SK-N-SH (cell line): ENCODE data around the gene ISYNA1. TPM values are rescaled to one million over a fixed set of nuclear protein-coding genes. Genes with fewer than 3 reads are reported as not detected.

ENCODE experiments used
- CTCF ChIA-PET: fragments of 300-600, 350-600 bp; formaldehyde crosslinking; extraction: SDS; loops from one replicate; lab custom pipeline; 2021; lab: Yijun Ruan, JAX
- POLR2A ChIA-PET: fragments of 350-600 bp; sonication (Branson Sonifier 250); formaldehyde crosslinking; extraction: SDS; loops from one replicate; lab custom pipeline; 2020; ENCODE audit warnings: antibody characterized with exemption, inconsistent platforms; lab: Yijun Ruan, JAX
- DNase-seq: peaks from one replicate; pipeline ENCODE4 v3.0.0; 2012
- H2AFZ ChIP-seq: fragments of 200-600 bp; sonication (generic); 2 replicates; pipeline ENCODE4 v1.8.1; 2016; ENCODE audit warnings: antibody characterized with exemption, mild to moderate bottlenecking, low read depth
- H3F3A ChIP-seq: fragments of 200-600 bp; sonication (generic); replicated peaks from 2 replicates; pipeline ENCODE3; 2016; ENCODE audit warnings: antibody characterized with exemption, mild to moderate bottlenecking; ENCODE audit not compliant: insufficient read depth
- H3K27ac ChIP-seq, 2 experiments: fragments of 200-500 bp in 1 of 2; fragments of 200-600 bp in 1 of 2; sonication (Bioruptor generic) in 1 of 2; sonication (generic), shearing (Covaris generic) in 1 of 2; 2 replicates each; pipeline versions ENCODE4 v1.5.1 to v1.6.1; 2014 to 2016; ENCODE audit warnings: low read depth in 2 of 2, inconsistent platforms in 1 of 2, low read length in 1 of 2, mild to moderate bottlenecking in 1 of 2, mixed read lengths in 1 of 2
- H3K27me3 ChIP-seq: fragments of 200-600 bp; sonication (generic), shearing (Covaris generic); 2 replicates; pipeline ENCODE4 v1.6.1; 2016; ENCODE audit warnings: mixed run types; ENCODE audit not compliant: insufficient read depth
- H3K36me3 ChIP-seq, 2 experiments: fragments of 200-500 bp in 1 of 2; fragments of 200-600 bp in 1 of 2; sonication (Bioruptor generic) in 1 of 2; sonication (generic) in 1 of 2; replicated peaks in 1 of 2; 2 replicates each; pipeline versions ENCODE3 to v1.5.1; 2014 to 2016; ENCODE audit warnings: low read length in 1 of 2, mild to moderate bottlenecking in 1 of 2; ENCODE audit not compliant: insufficient read depth in 2 of 2, control insufficient read depth in 1 of 2
- H3K4me1 ChIP-seq, 2 experiments: fragments of 200-500 bp in 1 of 2; fragments of 200-600 bp in 1 of 2; sonication (Bioruptor generic) in 1 of 2; sonication (generic), shearing (Covaris generic) in 1 of 2; 2 replicates each; pipeline versions ENCODE4 v1.5.1 to v1.6.1; 2014 to 2016; ENCODE audit warnings: low read depth in 1 of 2, low read length in 1 of 2, mixed run types in 1 of 2; ENCODE audit not compliant: insufficient read depth in 2 of 2, control insufficient read depth in 1 of 2
- H3K4me2 ChIP-seq: fragments of 200-600 bp; sonication (generic), shearing (Covaris generic); 2 replicates; pipeline ENCODE4 v1.6.1; 2017; ENCODE audit warnings: mixed run types
- H3K4me3 ChIP-seq, 2 experiments: fragments of 200-500 bp in 1 of 2; fragments of 200-600 bp in 1 of 2; sonication (Bioruptor generic) in 1 of 2; sonication (generic), shearing (Covaris generic) in 1 of 2; 2 replicates each; pipeline versions ENCODE4 v1.5.1 to v1.8.1; 2014 to 2016; ENCODE audit warnings: low read depth in 2 of 2, inconsistent platforms in 1 of 2, low read length in 1 of 2, mild to moderate bottlenecking in 1 of 2, mixed read lengths in 1 of 2, moderate library complexity in 1 of 2
- H3K79me2 ChIP-seq: fragments of 200-600 bp; sonication (generic); 2 replicates; pipeline ENCODE4 v1.8.1; 2017; ENCODE audit warnings: mild to moderate bottlenecking; ENCODE audit not compliant: insufficient read depth
- H3K9ac ChIP-seq: fragments of 200-600 bp; sonication (generic); 2 replicates; pipeline ENCODE4 v1.6.1; 2017; ENCODE audit warnings: mixed run types
- H3K9me2 ChIP-seq: fragments of 200-600 bp; sonication (generic); 2 replicates; pipeline ENCODE4 v1.6.1; 2017; ENCODE audit warnings: mixed run types
- H3K9me3 ChIP-seq: fragments of 200-600 bp; sonication (generic); 2 replicates; pipeline ENCODE4 v1.6.1; 2017; ENCODE audit warnings: mixed run types, mild to moderate bottlenecking, moderate library complexity
- H4K20me1 ChIP-seq: fragments of 200-600 bp; sonication (generic); 2 replicates; pipeline ENCODE4 v1.6.1; 2017; ENCODE audit warnings: mild to moderate bottlenecking, mixed run types; ENCODE audit not compliant: insufficient read depth
- CHD2 ChIP-seq: fragments of 150-350 bp; IDR thresholded peaks from 2 replicates; pipeline ENCODE4 v1.6.1; 2018; ENCODE audit warnings: low read length; ENCODE audit not compliant: partially characterized antibody
- ELF1 ChIP-seq: IDR thresholded peaks from 2 replicates; pipeline ENCODE4 v1.4.0; 2012
- FOSL2 ChIP-seq: IDR thresholded peaks from 2 replicates; pipeline ENCODE4 v1.4.0; 2012; ENCODE audit warnings: low read depth, mild to moderate bottlenecking, moderate library complexity, borderline replicate concordance
- FOXJ3 ChIP-seq: sonication (generic); formaldehyde crosslinking; IDR thresholded peaks from 2 replicates; pipeline ENCODE4 v1.5.1; 2020; ENCODE audit warnings: mild to moderate bottlenecking, missing genetic modification reagents
- FOXM1 ChIP-seq: IDR thresholded peaks from 2 replicates; pipeline ENCODE4 v1.4.0; 2012; ENCODE audit warnings: low read depth, mild to moderate bottlenecking
- NFIC ChIP-seq: IDR thresholded peaks from 2 replicates; pipeline ENCODE4 v1.4.0; 2012; ENCODE audit warnings: borderline replicate concordance
- PBX3 ChIP-seq: IDR thresholded peaks from 2 replicates; pipeline ENCODE4; 2012
- RAD21 ChIP-seq: IDR thresholded peaks from 2 replicates; pipeline ENCODE4 v1.6.1; 2012; ENCODE audit warnings: mild to moderate bottlenecking, low read length
- RCOR1 ChIP-seq: fragments of 150-350 bp; IDR thresholded peaks from 2 replicates; pipeline ENCODE4 v1.6.1; 2017; ENCODE audit warnings: antibody characterized with exemption, low read length
- RFX5 ChIP-seq: IDR thresholded peaks from 2 replicates; pipeline ENCODE4 v1.6.1; 2012; ENCODE audit warnings: mild to moderate bottlenecking, improper control_type of control experiment, low read length
- RXRA ChIP-seq: IDR thresholded peaks from 2 replicates; pipeline ENCODE4 v1.4.0; 2012; ENCODE audit warnings: low read depth, mild to moderate bottlenecking, borderline replicate concordance
- TCF12 ChIP-seq: IDR thresholded peaks from 2 replicates; pipeline ENCODE4 v1.4.0; 2012
- YY1 ChIP-seq: IDR thresholded peaks from 2 replicates; pipeline ENCODE4 v1.4.0; 2012; ENCODE audit warnings: low read depth, mild to moderate bottlenecking
- ZBTB33 ChIP-seq: IDR thresholded peaks from 2 replicates; pipeline ENCODE4 v1.4.0; 2012; ENCODE audit warnings: low read depth, borderline replicate concordance
- WGBS: methylation state at CpG from one replicate; pipeline ENCODE4 v1.1.6; 2017; ENCODE audit warnings: low lambda C conversion rate; 5-methylcytosine and 5-hydroxymethylcytosine counted together
- polyA plus RNA-seq, 3 experiments: library from polyadenylated mRNA; depleted of rRNA; stranded (reverse); fragments of >200 nt; gene quantifications; 2 replicates each; pipeline ENCODE4 v1.2.3, GENCODE V29; 2012

Gene ISYNA1
- polyA plus RNA-seq, 1 of the 3 experiments (the other 2 are of a cell fraction), result 48.0 TPM

- Histone ChIP-seq H3K36me3 (peaks cover 0 to 6% of the 10 kb centered on the region in 2 experiments), H4K20me1 (peaks cover 50% of the 10 kb centered on the region), H3F3A (no peaks in the 10 kb centered on the region), H3K9me3 (no peaks in the 10 kb centered on the region), H3K4me2 (no peak overlapping the region), H3K9ac (no peak overlapping the region), H2AFZ (no peak overlapping the region), H3K4me1 (peaks cover 0 to 5% of the 10 kb centered on the region in 2 experiments; a peak in 1 of 4 replicates), H3K79me2 (peaks cover 20% of the 10 kb centered on the region; the same call in 1 of the 2 replicates), H3K27me3 (no peaks in the 10 kb centered on the region), H3K9me2 (no peaks in the 10 kb centered on the region), H3K27ac (no peak overlapping the region), H3K4me3 (no peak overlapping the region)
- TF ChIP-seq PBX3, result no peak
- TF ChIP-seq FOXM1, result no peak
- no peak for TF ChIP-seq YY1
- ChIA-PET POLR2A (no interaction called here), CTCF (interaction anchor here (0.7 to 8.1 kb wide), 13 partner anchors 8 to 68 kb away, joined by 3 to 215 read pairs (median 3); no protein-coding TSS in a partner anchor)
- DNase-seq, result no peak
- WGBS, result 91% methylated on average over 6 of the region's 6 CpGs
These were observed 28.0 kb upstream of the ISYNA1 start for GRCh38 chr19:18465964-18466339.

GRCh38 chr19:18465214-18465963 is 27.5 kb upstream of the ISYNA1 start:
- WGBS, result 96% methylated on average over 27 of the region's 30 CpGs
- peaks cover 20% of the 10 kb centered on the region; the same call in 1 of the 2 replicates for H3K79me2 ChIP-seq
- no peak overlapping the region for H3K4me3 ChIP-seq
- TF ChIP-seq TCF12, result no peak
- TF ChIP-seq RCOR1, result no peak
- no peak for TF ChIP-seq FOXJ3 (CRISPR knock-in tag)
- TF ChIP-seq PBX3, result no peak
- TF ChIP-seq ZBTB33, result no peak
- TF ChIP-seq RFX5, result no peak
- TF ChIP-seq ELF1, result no peak
- TF ChIP-seq RAD21, result no peak
- TF ChIP-seq FOSL2, result no peak
- TF ChIP-seq CHD2, result no peak
- TF ChIP-seq RXRA, result no peak
- no peak for TF ChIP-seq NFIC
- no peak for TF ChIP-seq FOXM1
- TF ChIP-seq, all 33 proteins: peak for 0
- no peak overlapping the region for H3K9ac ChIP-seq
- no peaks in the 10 kb centered on the region for H3K9me2 ChIP-seq
- H2AFZ ChIP-seq, result no peak overlapping the region
- no peak overlapping the region for H3K27ac ChIP-seq
- peaks cover 0 to 8% of the 10 kb centered on the region in 2 experiments for H3K36me3 ChIP-seq
- H3K9me3 ChIP-seq, result no peaks in the 10 kb centered on the region
- peaks cover 4% of the 10 kb centered on the region for H3F3A ChIP-seq
- DNase-seq, result no peak
- ChIA-PET POLR2A (interaction anchor here (1.2 kb wide), 1 partner anchor 14 kb away, joined by 3 read pairs; no protein-coding TSS in a partner anchor), CTCF (interaction anchor here (0.6 to 8.1 kb wide), 9 partner anchors 9 to 143 kb away, joined by 3 to 215 read pairs (median 4); no protein-coding TSS in a partner anchor)
- H3K27me3 ChIP-seq, result no peaks in the 10 kb centered on the region
- H3K4me1 ChIP-seq, result peaks cover 5 to 8% of the 10 kb centered on the region in 2 experiments; a peak in 2 of 4 replicates
- H3K4me2 ChIP-seq, result no peak overlapping the region
- peaks cover 55% of the 10 kb centered on the region for H4K20me1 ChIP-seq
